Activated CD4-positive, alpha-beta T cell treated with anti-CD3 and anti-CD28 coated beads, Interleukin-2, amount 50 U/mL, for 1 hour (primary cell): ENCODE measurements around the gene PAPPA.

Experiments used
- DNase-seq: peaks from one replicate; pipeline ENCODE4 v3.0.0-alpha.2; 2020

The PAPPA gene

GRCh38 chr9:116234081-116234480 is 80.5 kb downstream of the PAPPA start:
- DNase-seq = no peak

- DNase-seq = no peak
These were observed 83.4 kb downstream of the PAPPA start for GRCh38 chr9:116236979-116237378.

- DNase-seq = no peak
These were observed 83.9 kb downstream of the PAPPA start for GRCh38 chr9:116237456-116237855.

GRCh38 chr9:116238225-116238624 is 84.6 kb downstream of the PAPPA start:
- no peak for DNase-seq

GRCh38 chr9:116238776-116239340 is 85.3 kb downstream of the PAPPA start:
- DNase-seq = no peak

- no peak for DNase-seq
These were observed 90.1 kb downstream of the PAPPA start for GRCh38 chr9:116243708-116244107.

GRCh38 chr9:116247284-116247683 is 93.7 kb downstream of the PAPPA start:
- no peak for DNase-seq

GRCh38 chr9:116247791-116248374 is 94.3 kb downstream of the PAPPA start:
- no peak for DNase-seq

- DNase-seq = no peak
These were observed 97.3 kb downstream of the PAPPA start for GRCh38 chr9:116250891-116251290.

- no peak for DNase-seq
These were observed 97.8 kb downstream of the PAPPA start for GRCh38 chr9:116251366-116251765.

- DNase-seq = no peak
These were observed 106.9 kb downstream of the PAPPA start for GRCh38 chr9:116260531-116260930.

- DNase-seq = no peak
These were observed 108.9 kb downstream of the PAPPA start for GRCh38 chr9:116262448-116262847.

- DNase-seq = no peak
These were observed 110.8 kb downstream of the PAPPA start for GRCh38 chr9:116264361-116264760.

- no peak for DNase-seq
These were observed 113.4 kb downstream of the PAPPA start for GRCh38 chr9:116267021-116267420.

- DNase-seq = no peak
These were observed 115.7 kb downstream of the PAPPA start for GRCh38 chr9:116269250-116269649.

GRCh38 chr9:116270546-116270945 is 117.0 kb downstream of the PAPPA start:
- no peak for DNase-seq

- no peak for DNase-seq
These were observed 117.7 kb downstream of the PAPPA start for GRCh38 chr9:116271340-116271739.

GRCh38 chr9:116271991-116272390 is 118.4 kb downstream of the PAPPA start:
- DNase-seq = no peak

- DNase-seq = no peak
These were observed 120.7 kb downstream of the PAPPA start for GRCh38 chr9:116274293-116274692.

- no peak for DNase-seq
These were observed 122.0 kb downstream of the PAPPA start for GRCh38 chr9:116275418-116276195.

GRCh38 chr9:116276196-116276493 is 122.6 kb downstream of the PAPPA start:
- DNase-seq = no peak

- DNase-seq = no peak
These were observed 123.1 kb downstream of the PAPPA start for GRCh38 chr9:116276651-116277121.

GRCh38 chr9:116278326-116278725 is 124.7 kb downstream of the PAPPA start:
- no peak for DNase-seq

GRCh38 chr9:116279230-116279629 is 125.6 kb downstream of the PAPPA start:
- DNase-seq = no peak

GRCh38 chr9:116280529-116280928 is 126.9 kb downstream of the PAPPA start:
- no peak for DNase-seq
